ENCODE results near the gene RHOBTB3.

The RHOBTB3 gene

DNA sequence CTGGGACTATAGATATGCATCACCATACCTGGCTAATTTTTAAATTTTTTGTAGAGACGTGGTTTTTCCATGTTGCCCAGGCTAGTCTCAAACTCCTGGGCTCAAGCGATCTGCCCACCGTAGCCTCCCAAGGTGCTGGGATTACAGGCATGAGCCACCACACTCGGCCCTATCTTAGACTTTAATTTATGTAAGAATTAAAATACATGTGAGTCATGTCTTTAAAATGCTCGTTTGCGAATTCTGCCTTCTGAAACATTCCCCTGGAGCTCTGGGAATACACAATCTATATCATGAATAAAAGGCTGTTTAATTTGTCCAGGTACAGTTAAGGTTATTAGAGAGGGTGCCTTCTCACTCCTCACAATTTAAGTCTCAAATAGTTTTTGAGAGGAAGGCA, 32.8 kb downstream of the RHOBTB3 start:
- no peak for DNase-seq (ENCODE audit: low spot score)

DNA sequence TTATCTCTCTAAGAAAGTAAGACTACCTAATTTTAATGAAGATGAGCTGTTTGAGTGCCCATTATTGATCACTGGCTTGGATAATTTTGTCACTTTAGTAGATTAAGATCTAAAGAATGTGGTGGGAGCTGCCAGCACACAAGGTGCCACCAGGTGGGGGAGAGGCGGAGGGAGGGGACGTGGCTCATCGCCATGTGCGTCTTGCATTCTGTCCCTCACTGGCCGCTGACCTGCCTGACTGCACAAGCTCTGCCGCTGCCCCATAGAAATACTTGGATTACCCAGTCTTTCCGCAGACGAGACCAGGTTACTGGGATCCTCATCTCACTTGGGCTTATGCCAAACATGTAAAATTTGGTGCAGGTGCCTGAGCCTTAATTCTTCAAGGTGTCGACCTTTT, 37.6 kb downstream of the RHOBTB3 start:
- DNase-seq (ENCODE audit: low spot score) = no peak

DNA sequence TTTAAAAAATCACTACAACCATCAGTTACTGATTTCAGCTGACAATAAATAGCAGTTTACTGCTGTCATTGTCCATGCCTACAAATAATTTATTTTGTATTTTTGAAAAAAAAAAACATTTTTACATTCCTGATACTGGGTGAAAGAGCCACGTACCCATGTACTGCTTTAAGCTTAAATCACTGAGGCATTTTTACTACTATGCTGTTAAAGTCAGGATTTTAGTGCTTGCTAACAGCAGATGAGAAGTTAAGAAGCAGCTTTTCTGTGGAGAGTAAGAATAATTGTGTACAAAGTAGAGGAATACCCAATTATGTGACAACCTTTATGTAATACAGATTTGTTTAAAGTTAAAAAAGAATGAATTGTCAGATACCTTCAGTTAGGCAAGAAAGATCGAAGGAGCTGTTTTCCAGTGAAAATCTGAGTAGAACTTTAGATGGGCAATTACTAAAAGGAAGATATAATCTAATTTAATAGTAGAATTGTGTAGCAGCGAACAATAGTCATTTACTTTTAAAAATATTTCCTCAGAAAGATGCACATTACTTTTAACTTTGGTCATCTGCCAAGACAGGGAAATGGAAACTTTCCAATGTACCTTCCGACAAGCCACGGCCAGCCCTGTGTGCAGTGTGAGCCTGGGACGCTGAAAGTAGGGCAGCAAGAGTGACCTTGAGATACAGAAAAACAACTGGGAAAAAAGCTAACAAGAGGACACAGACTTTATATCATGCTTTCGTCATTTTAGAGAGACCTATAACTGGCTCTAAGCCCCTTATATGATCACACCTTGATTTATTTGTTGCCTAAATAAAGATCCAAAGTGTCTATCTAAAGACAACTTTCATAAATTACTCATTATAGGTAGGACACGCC, 39.9 kb downstream of the RHOBTB3 start:
- DNase-seq (ENCODE audit: low spot score) = no peak

DNA sequence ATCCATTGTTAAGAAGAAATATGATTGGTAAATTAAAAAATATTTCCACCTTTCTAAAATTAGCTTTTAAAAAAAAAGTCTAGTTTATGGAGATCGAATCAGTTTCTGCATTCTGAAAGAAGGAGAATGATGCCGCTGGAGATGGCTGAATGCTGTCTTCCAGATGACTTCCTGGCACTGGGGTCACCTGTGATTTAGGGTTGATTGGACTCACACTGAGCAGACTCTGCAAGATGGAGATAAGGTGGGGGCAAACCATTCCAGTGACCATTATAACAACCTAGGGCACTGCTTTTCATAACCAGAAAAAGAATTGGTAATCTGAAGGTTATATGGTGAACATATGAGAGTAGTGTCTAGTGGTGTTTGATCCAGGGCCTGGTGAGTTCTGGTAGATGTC, 40.8 kb downstream of the RHOBTB3 start:
- DNase-seq (ENCODE audit: low spot score) = no peak

DNA sequence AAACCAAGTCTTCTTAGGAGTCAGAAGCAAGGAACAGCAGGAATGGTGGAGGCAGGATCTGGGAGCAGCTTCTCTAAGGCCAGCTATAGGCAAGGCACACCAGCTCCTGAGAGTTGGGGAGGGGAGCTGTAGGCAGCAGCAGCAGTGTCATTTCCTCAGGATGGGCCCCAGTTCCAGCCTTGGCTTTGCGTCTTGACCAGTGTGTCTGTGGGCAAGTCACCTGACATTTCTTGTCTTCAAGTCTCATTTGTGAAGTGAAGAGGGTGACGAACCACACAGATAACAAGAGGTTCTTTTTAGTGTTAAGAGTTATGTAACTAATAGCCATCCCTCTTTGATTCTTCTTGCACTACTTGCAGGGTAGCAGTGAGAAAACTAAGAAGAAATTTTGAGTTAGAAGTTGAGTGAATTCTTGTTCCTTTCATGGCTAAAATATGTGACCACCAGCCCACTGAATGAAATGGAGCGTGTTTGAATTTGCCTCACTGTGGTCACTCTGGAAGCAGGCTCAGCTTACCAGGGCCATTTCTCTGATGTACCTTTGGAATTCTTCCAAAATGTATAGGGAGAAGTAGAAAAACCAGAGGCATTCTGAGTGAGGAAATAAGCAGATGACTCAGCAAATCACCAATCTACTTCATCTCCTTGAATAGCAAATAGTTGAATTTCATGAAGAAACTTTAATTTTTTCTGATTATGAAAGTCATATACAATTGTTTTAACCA, 42.4 kb downstream of the RHOBTB3 start:
- DNase-seq (ENCODE audit: low spot score) = peak; percentile 68

DNA sequence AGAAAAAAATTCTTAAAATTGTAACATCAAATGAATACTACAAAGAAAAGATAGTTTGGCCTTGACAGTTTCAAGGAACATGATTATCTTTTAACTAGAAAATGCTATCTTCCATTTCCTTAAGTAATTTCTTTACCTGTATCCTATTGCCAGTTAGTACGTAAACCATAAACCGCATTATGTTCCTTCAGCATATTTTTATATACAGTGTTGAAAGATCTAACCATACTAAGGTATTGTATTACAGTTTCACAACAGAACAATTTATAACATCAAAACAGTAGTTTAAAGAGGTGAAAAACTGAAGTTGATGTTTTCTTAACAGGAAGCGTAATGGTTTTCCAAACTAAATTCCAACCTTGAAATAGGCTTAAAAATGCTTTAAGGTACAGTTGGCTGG, 46.3 kb downstream of the RHOBTB3 start:
- no peak for DNase-seq (ENCODE audit: low spot score)

DNA sequence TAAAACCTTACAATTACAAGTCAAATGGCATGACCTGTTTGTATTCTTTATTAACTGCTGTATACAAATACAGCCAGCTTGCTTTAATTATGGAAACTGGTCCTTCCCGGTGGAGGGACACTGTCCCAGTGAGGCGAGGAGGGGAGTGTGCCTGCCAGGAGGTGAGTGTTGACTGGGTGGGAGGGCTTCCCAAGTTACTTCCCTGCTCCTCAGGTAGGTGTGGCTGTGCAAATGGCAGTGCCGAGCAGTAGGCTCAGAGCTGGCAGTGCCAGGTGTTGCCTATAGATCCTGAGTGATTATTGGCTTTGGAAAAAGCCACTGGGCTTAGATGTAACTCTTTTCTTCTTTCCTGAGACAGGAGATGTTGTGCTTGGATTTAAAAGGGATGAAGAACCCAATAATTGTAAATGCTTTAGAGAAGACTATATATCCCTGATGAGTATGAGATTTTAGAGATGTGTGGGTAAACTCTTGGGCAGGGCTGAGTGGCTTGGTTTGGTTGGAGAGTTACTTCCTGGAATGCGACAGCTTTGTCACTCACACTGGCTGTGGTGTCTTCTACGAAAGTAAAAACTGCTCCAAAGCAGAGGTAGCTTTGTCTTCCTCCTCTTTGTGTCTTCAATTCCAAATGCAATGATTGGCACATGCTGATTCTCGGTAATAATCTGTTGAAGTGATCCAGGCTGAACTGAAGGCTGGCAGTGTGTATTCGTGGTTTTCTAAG, 47.7 kb downstream of the RHOBTB3 start:
- no peak for DNase-seq (ENCODE audit: low spot score)

DNA sequence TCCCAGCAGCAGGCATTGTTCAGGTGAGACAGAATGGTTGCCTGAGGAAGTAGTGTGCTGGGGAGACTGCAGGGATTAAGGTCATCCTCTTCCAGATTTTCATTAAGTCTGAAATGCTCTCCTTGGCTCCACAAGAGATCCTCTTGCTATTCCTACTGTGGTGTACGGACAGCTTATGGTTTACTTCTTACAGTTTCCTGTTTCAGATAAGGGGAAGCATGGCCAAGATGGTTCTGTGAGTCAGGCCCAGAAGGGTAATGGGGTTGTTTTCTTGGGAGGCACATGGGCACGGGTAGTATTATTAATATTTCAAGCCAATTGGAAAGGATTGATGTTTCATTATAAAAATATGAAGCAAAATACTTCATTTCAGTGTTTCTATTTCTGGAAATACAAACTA, 48.5 kb downstream of the RHOBTB3 start:
- DNase-seq (ENCODE audit: low spot score) = no peak

DNA sequence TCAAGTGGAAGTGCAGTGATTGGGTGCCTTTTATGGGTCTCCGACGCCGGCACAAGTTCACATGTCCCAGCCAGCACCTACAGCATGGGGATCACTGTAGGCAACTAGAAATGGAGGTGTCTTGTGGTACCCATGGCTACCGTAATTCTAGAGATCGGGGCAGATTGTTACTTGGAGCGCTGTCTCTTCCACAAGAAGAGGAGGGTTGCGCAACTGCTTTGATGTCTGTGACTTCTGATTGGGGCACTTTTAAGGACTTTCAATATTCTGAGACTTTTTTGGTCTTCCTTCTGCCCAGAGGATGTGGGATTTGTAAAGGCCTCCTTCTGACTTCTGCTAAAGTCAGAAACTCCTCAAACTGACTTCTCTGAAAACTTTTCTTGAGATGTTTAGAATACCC, 49.5 kb downstream of the RHOBTB3 start:
- no peak for DNase-seq (ENCODE audit: low spot score)

DNA sequence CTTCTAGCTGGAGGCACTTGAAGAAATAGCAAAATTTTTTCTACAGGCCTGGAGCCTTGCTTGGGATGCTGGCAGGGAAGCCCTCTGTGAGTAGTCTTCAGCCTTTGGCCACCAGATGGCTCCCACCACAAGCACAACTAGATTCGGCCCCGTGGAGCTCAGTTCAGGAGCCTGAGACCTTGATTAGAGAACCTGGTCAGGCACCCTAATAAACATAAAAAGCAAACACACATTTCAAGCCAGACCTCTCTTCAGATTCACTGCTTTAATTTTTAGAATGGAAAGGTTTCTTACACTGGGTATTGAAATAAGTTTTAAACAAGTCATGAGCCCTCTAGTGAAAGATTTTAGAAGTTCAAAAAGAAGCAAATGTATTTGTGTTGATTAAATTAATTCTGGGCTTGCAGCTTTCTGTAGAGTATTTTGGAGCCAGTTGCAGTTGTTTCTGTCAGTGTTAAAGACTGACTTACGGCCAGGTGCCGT, 50.0 kb downstream of the RHOBTB3 start:
- DNase-seq (ENCODE audit: low spot score) = peak; percentile 91

DNA sequence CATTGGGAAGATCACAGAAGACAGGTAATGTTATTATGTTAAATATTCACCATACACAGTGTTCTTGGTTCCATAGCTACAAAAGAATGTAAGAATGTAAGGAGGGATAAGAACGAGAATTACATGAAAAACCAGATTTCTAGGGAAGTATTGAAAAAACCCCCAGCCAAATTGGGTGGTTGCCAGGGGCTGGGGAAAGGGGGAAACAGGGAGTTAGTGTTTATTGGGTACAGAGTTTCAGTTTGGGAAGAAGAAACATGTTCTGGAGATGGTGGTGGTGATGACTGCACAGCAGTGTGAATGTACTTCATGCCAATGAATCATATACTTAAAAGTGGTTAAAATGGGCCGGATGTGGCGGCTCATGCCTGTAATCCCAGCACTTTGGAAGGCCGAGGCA, 51.0 kb downstream of the RHOBTB3 start:
- no peak for DNase-seq (ENCODE audit: low spot score)

DNA sequence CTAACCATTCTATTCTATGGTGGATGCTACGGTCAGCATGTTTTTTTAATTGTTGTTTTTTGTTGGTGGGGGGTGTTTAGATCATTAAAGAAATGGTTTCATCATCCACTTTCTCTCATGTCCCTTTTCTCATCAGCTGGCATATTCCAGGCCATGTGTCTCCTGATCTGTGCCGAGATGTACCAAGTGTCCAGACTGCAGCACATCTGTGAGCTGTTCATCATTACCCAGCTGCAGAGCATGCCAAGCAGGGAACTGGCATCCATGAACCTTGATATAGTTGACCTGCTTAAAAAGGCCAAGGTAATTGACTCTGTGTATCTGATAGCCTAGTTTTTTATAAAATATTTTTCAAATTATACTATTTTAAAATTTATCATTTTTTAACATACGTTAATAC, 52.5 kb downstream of the RHOBTB3 start:
- no peak for DNase-seq (ENCODE audit: low spot score)

DNA sequence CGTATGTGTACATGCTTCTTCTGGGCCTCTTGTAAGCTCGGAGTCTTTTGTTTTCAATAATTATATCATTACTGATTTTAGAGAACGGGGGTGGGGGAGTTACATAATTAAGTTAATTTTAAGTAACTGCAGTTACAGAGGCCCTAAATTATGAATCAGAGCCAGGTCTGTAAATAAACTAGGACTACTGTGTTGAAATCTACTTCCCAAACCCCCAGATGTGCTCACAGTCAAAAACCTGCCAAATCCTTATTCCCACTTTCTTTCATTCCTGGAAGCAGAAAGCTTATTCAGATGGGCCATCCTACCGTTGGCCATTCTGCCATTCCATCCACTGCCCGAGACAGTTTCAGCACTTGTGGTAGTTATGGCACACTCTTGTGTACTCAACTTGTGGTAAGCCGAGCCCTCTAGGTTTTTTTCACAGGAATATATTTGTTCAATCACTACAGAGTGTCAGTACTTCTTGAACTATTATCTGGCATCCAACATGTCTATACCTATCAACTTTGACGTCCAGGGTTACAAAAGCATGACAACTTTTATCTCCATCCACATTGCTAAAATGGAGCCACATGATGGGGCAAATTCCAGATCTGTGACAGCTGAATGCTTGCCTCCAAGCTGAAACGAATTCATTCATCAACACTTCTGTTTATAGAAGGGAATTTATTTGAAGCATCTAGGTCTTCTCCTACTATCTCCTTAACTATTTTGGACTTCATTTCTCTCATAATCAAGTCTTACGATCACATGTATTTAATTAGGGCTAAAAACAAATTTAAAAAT, 53.6 kb downstream of the RHOBTB3 start:
- no peak for DNase-seq (ENCODE audit: low spot score)

DNA sequence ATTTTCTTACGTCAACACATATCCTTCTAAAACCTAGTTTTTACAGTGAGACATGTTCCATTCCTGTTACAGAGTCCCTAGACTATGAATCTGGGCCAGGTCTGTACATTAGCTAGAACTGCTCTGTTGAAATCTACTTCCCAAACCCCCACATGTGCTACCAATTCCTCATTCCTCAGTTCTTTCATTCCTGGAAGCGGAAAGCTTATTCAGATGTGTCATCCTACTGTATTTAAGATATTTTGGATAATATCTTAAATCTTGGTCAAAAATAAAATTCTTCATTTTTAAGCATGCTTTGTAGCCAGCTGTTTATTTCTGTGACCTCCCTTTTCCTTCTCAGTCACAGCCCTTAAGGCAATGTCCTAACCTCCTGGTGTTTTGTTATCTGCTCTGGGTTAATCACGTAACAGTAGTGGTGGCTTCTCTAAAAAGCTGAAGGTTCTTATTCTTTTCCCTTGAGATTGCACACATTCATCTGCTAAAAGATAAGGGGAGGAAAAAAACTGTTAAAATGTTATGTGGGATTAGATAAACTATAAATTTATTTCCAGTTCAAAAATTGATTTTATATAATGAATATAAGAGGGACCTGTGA, 55.8 kb downstream of the RHOBTB3 start:
- DNase-seq (ENCODE audit: low spot score) = no peak

DNA sequence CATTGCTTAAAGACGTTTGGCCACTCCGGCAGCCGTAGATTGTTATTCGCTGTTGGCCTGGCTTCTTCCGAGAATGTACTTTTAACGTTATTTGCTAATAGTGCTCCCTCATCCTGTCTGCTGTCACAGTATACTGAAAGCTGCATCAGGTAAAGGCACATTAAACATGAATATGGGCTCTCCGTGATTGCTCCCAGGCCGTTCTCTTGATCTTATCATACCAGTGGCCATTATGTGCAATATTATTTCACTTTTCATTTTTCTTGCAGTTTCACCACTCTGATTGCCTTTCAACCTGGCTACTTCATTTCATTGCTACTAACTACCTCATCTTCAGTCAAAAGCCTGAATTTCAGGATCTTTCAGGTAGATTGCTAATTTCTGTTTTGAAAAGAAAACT, 57.4 kb downstream of the RHOBTB3 start:
- no peak for DNase-seq (ENCODE audit: low spot score)

DNA sequence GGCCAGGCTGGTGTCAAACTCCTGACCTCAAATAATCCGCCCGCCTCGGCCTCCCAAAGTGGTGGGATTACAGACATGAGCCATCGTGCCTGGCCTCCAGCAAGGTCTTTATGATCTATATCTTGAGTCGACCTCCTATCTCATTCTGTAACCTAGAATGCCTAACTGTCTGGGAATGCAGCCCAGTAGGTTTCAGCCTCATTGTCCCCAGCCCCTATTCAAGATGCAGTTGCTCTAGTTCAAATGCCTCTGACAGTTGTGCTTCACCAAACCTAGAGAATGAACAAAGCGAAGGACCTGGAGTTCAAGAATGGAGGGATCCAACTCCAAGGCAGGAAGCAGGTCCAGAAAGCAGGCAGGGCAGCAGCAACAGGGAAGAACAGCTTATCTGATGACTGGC, 60.6 kb downstream of the RHOBTB3 start:
- DNase-seq (ENCODE audit: low spot score) = no peak

DNA sequence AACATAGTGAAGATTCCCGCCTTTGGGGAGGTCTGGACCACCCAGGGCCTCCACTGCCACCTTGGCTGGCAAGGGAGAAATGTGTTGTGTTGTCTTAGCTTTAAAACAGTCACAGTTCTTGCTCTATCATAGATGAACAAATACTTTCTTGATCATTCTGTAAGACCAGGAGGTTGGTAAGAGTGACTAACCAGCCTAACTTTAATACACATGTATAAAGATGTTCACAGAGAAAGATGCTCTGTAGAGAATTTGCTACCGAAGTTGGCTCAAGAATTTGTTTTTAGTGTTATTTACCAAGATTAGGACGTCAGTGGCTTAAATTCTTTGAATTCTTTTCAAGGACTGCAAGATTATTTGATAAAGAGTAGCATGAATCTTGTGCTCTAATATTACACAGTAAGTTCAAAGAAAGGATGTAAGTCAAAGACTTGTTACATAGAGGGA, 63.0 kb downstream of the RHOBTB3 start:
- DNase-seq (ENCODE audit: low spot score) = no peak

DNA sequence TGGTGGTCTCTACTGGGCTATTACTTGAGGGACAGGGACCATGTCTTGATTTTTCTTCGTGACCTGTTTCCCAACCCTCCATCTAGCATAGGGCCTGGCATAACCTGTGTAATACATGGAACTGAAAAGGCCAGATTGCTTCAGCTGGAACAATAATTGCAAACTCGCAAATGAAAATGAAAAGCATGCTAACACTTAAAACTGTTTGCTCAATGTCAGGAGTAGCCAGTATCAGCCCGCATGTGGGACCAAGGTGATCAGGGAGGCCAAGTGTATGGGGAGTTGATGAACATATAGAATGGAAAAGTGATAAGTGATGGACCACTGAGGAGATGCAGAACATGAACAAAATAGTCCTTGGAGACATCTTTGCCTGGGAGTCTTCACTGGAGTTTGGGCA, 66.2 kb downstream of the RHOBTB3 start:
- no peak for DNase-seq (ENCODE audit: low spot score)

DNA sequence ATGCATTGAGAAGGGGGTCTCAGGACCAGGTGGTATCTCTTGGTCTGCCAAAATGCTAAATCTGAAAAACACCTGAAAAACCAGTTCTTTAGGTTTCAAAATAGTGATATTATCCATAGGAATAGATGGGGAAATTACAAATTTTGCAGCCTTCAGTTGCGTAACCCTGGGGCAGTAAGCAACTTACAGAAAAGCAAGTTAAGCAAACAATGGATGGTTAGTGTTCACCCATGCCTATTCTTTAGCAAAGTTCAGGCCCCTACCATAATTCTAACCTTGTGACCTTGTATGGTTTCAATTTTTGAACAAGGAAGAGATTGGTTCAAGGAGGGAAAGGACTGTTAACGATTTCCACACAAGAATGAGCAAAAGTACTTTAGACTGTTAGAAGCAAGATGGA, 66.9 kb downstream of the RHOBTB3 start:
- no peak for DNase-seq (ENCODE audit: low spot score)

DNA sequence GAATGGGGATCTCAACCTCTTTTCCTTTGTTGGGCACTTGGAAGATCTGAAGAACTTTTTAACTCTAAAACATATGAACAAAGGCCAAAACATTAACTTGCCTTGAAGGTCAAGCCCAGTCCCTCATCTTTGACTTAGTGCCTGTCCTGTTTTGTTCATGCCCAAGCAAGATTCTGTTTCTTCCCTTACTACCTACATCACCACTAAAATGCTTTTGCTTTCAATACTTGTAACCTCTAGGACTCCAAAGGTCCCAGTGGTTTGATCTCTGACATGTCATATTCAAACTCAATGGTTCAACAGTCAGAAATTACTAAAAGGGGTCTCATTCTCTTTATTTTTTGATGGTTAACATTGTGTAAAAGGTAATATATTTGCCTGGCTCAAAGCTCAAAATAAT, 67.4 kb downstream of the RHOBTB3 start:
- DNase-seq (ENCODE audit: low spot score) = no peak

DNA sequence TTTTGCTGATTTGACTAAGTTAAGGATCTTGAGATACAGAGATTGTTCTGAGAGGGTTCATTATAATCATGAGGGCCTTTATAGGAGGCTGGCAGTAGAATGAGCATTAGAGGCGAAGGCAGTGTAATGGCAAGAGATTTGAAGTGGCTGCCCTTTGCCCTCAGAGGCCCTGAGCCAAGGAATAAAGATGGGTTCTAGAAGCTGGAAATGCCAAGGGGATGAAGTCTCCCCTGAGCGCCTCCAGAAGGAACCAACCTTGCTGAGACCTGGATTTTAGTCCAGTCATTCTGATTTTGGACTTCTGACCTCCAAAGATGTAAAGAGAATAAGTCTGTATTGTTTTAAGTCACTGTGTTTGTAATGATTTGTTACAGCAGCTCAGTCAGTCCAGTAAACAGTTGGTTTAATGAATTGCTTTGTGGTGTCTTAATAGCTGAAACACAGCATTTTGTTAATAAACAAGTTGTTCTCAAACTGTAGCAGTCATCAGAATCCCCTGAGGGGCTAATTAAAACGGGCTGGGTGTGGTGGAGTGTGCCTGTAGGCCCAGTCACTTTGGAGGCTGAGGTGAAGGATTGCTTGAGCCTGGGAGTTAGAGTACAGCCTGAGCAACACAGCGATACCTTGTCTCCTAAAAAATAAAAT, 68.2 kb downstream of the RHOBTB3 start:
- no peak for DNase-seq (ENCODE audit: low spot score)

Data from hematopoietic multipotent progenitor cell treated with erythropoietin and hydrocortisone succinate and interleukin-3 and kit ligand, for 17 days (in vitro differentiated cells).